ENCODE results near the gene LGR6. TPM values are rescaled to one million over a fixed set of nuclear protein-coding genes. Genes with fewer than 3 reads are reported as not detected.

LGR6 gene
- total RNA-seq, 1 donor from 2014 or later, result 26.0 TPM

- H3K27ac ChIP-seq, result no peak overlapping the region
These were observed 32.2 kb upstream of the LGR6 start for GRCh38 chr1:202161151-202162046.

GRCh38 chr1:202162047-202162417 is 31.6 kb upstream of the LGR6 start:
- TF ChIP-seq, protein P1, sequence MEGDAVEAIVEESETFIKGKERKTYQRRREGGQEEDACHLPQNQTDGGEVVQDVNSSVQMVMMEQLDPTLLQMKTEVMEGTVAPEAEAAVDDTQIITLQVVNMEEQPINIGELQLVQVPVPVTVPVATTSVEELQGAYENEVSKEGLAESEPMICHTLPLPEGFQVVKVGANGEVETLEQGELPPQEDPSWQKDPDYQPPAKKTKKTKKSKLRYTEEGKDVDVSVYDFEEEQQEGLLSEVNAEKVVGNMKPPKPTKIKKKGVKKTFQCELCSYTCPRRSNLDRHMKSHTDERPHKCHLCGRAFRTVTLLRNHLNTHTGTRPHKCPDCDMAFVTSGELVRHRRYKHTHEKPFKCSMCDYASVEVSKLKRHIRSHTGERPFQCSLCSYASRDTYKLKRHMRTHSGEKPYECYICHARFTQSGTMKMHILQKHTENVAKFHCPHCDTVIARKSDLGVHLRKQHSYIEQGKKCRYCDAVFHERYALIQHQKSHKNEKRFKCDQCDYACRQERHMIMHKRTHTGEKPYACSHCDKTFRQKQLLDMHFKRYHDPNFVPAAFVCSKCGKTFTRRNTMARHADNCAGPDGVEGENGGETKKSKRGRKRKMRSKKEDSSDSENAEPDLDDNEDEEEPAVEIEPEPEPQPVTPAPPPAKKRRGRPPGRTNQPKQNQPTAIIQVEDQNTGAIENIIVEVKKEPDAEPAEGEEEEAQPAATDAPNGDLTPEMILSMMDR (IDR thresholded peaks at IDR 0.05), result no peak
- Histone ChIP-seq H3K36me3 (no peaks in the 10 kb centered on the region), H3K9me3 (no peaks in the 10 kb centered on the region), H3K4me3 (no peak overlapping the region), H3K27ac (no peak overlapping the region), H3K27me3 (no peaks in the 10 kb centered on the region), H3K4me1 (no peaks in the 10 kb centered on the region)
- intact Hi-C loops (cut with DNase I), result no loop called here
- DNase-seq (ENCODE audit: low spot score in 2 of 2), result no peak

More at GRCh38 chr1:202161151-202162046, 32.2 kb upstream of the LGR6 start:
- DNase-seq (ENCODE audit: low spot score in 2 of 2), result no peak
- no peaks in the 10 kb centered on the region for H3K4me1 ChIP-seq
- TF ChIP-seq, protein P1 (IDR thresholded peaks at IDR 0.05), result no peak
- H3K36me3 ChIP-seq, result no peaks in the 10 kb centered on the region
- no peak overlapping the region for H3K4me3 ChIP-seq
- no peaks in the 10 kb centered on the region for H3K27me3 ChIP-seq
- intact Hi-C loops (cut with DNase I), result no loop called here
- H3K9me3 ChIP-seq, result no peaks in the 10 kb centered on the region

DNA sequence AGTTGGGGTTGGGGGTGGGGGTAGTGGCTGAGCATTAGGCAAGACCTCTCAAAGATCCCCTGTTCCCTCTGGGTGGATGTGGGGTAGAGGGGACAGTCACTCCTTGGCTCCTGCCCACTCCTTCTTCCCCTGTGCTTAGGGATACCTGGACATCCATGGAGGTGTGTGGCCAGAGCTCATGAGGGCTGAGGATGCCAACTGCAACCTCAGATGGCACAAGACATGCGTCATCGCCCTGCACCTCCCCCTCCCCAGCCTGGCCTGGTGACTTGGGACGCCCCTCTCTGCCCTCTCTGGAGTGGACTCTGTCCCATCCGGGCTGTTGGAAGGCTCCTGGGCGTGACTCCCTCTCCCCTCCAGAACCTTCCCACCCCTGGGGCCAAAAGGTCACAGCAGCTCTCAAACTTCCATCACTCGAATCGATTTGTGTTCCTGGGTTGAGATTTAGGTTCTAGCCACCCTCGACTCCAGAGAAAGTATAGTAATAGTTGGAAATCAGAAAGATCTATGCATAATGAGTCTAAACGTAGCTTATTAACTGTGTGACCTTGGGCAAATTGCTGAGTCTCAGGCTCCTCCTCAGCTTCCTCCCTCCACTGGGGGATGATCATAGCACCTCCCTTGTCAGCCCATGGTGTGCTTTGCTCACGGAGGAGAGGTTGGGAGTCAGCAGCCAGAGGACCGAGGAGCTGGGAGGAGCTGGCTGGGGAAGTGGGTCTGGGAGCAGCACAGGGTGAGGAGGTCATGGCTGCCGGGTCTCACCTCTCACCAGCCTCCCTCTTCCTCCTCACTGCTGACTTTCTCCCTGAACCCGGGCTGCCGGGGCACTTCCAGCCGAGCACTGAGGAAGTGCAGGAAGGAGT is 30.9 kb upstream of the LGR6 start:
- Histone ChIP-seq H3K9me3 (no peaks in the 10 kb centered on the region), H3K27ac (no peak overlapping the region), H3K4me3 (no peak overlapping the region), H3K27me3 (no peaks in the 10 kb centered on the region), H3K36me3 (no peaks in the 10 kb centered on the region), H3K4me1 (no peaks in the 10 kb centered on the region)
- TF ChIP-seq, protein P1 (IDR thresholded peaks at IDR 0.05), result no peak
- intact Hi-C loops (cut with DNase I), result no loop called here
- DNase-seq (ENCODE audit: low spot score in 2 of 2), result no peak

DNA sequence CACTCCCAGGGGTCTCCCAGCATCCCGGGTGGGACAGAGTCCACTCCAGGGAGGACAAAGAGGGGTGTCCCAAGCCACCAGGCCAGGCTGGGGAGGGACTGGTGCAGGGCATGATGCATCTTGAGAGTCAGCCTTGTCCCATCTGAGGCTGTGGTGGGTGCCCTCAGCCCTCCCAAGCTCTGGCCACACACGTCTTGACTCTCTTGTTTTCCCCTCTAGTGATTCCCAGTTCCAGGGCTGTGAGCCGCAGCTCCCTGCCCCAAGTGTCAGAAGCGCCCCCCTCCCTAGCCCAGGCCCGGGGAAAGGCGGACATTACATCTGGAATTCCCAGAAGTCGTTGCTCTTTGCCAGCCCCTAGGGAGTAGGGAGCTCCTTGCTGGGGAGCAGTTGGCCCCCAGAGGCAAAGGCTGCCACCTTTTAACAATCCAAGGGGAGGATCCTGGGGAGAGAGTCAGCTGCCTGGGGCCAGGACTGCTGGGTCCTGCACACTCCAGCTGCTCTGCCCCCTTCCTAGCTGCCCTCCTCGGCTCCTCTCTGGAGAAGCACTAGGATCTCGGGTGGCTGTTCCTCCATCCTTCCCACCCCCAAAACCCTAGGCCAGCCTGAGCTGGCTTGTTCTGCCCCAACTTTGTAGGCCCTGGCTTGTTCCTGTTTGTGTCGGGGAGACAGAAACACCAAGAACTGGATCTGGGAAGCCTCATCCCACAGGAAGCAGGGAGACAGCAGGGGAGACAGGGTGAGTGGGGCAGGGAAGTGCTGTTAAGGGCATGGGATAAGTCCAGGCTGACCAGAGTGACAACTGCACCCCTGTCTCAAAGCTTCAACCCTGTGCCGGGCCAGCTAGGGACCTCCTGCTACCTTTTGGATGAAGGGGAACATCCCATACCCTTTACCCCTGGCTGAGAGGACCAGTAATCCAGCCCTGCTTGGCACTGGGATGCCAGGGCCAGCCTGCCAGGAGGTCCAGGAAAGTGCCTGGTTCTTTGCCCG is 30.0 kb upstream of the LGR6 start:
- no peaks in the 10 kb centered on the region for H3K4me1 ChIP-seq
- no peaks in the 10 kb centered on the region for H3K9me3 ChIP-seq
- H3K36me3 ChIP-seq, result no peaks in the 10 kb centered on the region
- no peaks in the 10 kb centered on the region for H3K27me3 ChIP-seq
- TF ChIP-seq, protein P1 (IDR thresholded peaks at IDR 0.05), result no peak
- no peak for DNase-seq (ENCODE audit: low spot score in 2 of 2)
- intact Hi-C loops (cut with DNase I), result no loop called here
- no peak overlapping the region for H3K4me3 ChIP-seq
- H3K27ac ChIP-seq, result no peak overlapping the region
